HUES48 (cell line): ENCODE measurements around the gene THBD.

ENCODE experiments used
- H3K27ac ChIP-seq: one replicate; pipeline ENCODE4 v1.7.0; 2013; ENCODE audit warnings: low read depth, low read length, inconsistent platforms
- H3K27me3 ChIP-seq: 2 replicates; pipeline ENCODE4 v1.6.1; 2013; ENCODE audit warnings: mild to moderate bottlenecking, low read length; ENCODE audit not compliant: control insufficient read depth, insufficient read depth
- H3K36me3 ChIP-seq: 2 replicates; pipeline ENCODE4 v1.6.1; 2013; ENCODE audit warnings: low read length; ENCODE audit not compliant: control insufficient read depth, insufficient read depth
- H3K4me1 ChIP-seq: 2 replicates; pipeline ENCODE4 v1.6.1; 2013; ENCODE audit warnings: mild to moderate bottlenecking, low read length; ENCODE audit not compliant: control insufficient read depth, insufficient read depth
- H3K4me3 ChIP-seq: 2 replicates; pipeline ENCODE4 v1.5.1; 2013; ENCODE audit warnings: mild to moderate bottlenecking, low read depth, low read length
- H3K9ac ChIP-seq: 2 replicates; pipeline ENCODE4 v1.6.1; 2013; ENCODE audit warnings: mild to moderate bottlenecking, low read depth, low read length, moderate library complexity
- H3K9me3 ChIP-seq: 2 replicates; pipeline ENCODE4 v1.6.1; 2013; ENCODE audit warnings: low read length; ENCODE audit not compliant: control insufficient read depth, insufficient read depth

The THBD gene

GRCh38 chr20:23092384-23092756 lies 42.9 kb upstream of the THBD start:
- no peak overlapping the region for H3K4me3 ChIP-seq
- no peaks in the 10 kb centered on the region for H3K27me3 ChIP-seq
- no peaks in the 10 kb centered on the region; the same call in 1 of the 2 replicates for H3K4me1 ChIP-seq
- H3K36me3 ChIP-seq: no peaks in the 10 kb centered on the region
- no peak overlapping the region for H3K9ac ChIP-seq
- H3K27ac ChIP-seq: no peak overlapping the region
- no peaks in the 10 kb centered on the region for H3K9me3 ChIP-seq

GRCh38 chr20:23091721-23092383 lies 42.4 kb upstream of the THBD start:
- no peak overlapping the region for H3K27ac ChIP-seq
- H3K4me3 ChIP-seq: no peak overlapping the region
- H3K36me3 ChIP-seq: no peaks in the 10 kb centered on the region
- no peaks in the 10 kb centered on the region for H3K27me3 ChIP-seq
- no peaks in the 10 kb centered on the region for H3K9me3 ChIP-seq
- H3K4me1 ChIP-seq: no peaks in the 10 kb centered on the region; the same call in 1 of the 2 replicates
- H3K9ac ChIP-seq: no peak overlapping the region

GRCh38 chr20:23090878-23091277 lies 41.4 kb upstream of the THBD start:
- H3K4me3 ChIP-seq: no peak overlapping the region
- no peaks in the 10 kb centered on the region for H3K27me3 ChIP-seq
- no peak overlapping the region for H3K9ac ChIP-seq
- no peaks in the 10 kb centered on the region for H3K36me3 ChIP-seq
- no peaks in the 10 kb centered on the region; the same call in 1 of the 2 replicates for H3K4me1 ChIP-seq
- no peaks in the 10 kb centered on the region for H3K9me3 ChIP-seq
- no peak overlapping the region for H3K27ac ChIP-seq

GRCh38 chr20:23090147-23090546 lies 40.7 kb upstream of the THBD start:
- Histone ChIP-seq H3K9me3 (no peaks in the 10 kb centered on the region), H3K27ac (no peak overlapping the region), H3K9ac (no peak overlapping the region), H3K4me3 (no peak overlapping the region), H3K27me3 (no peaks in the 10 kb centered on the region), H3K4me1 (no peaks in the 10 kb centered on the region; the same call in 1 of the 2 replicates), H3K36me3 (no peaks in the 10 kb centered on the region)

- Histone ChIP-seq H3K9me3 (no peaks in the 10 kb centered on the region), H3K4me3 (no peak overlapping the region), H3K27me3 (no peaks in the 10 kb centered on the region), H3K9ac (no peak overlapping the region), H3K4me1 (no peaks in the 10 kb centered on the region; the same call in 1 of the 2 replicates), H3K27ac (no peak overlapping the region), H3K36me3 (no peaks in the 10 kb centered on the region)
Measured at GRCh38 chr20:23088866-23089265, 39.4 kb upstream of the THBD start.

GRCh38 chr20:23087587-23088251 lies 38.2 kb upstream of the THBD start:
- Histone ChIP-seq H3K27ac (no peak overlapping the region), H3K9ac (no peak overlapping the region), H3K27me3 (no peaks in the 10 kb centered on the region), H3K9me3 (no peaks in the 10 kb centered on the region), H3K4me3 (no peak overlapping the region), H3K36me3 (no peaks in the 10 kb centered on the region), H3K4me1 (peaks cover 5% of the 10 kb centered on the region)

GRCh38 chr20:23086931-23087411 lies 37.5 kb upstream of the THBD start:
- Histone ChIP-seq H3K27ac (no peak overlapping the region), H3K9ac (no peak overlapping the region), H3K4me1 (peaks cover 7% of the 10 kb centered on the region)

GRCh38 chr20:23086056-23086566 lies 36.6 kb upstream of the THBD start, which contains the start of gene CD93:
TSS of gene CD93 (minus strand) at chr20:23086324. CDS start at chr20:23086192, 132 bp downstream.
- Histone ChIP-seq H3K27ac (no peak within 1 kb of the TSS), H3K9me3 (no peaks in the 10 kb centered on the region), H3K36me3 (no peaks in the 10 kb centered on the region), H3K27me3 (no peaks in the 10 kb centered on the region), H3K9ac (no peak within 1 kb of the TSS), H3K4me3 (no peak within 1 kb of the TSS), H3K4me1 (peaks cover 7% of the 10 kb centered on the region)

More at GRCh38 chr20:23086931-23087411, 37.5 kb upstream of the THBD start:
- no peaks in the 10 kb centered on the region for H3K27me3 ChIP-seq
- no peak overlapping the region for H3K4me3 ChIP-seq
- H3K36me3 ChIP-seq: no peaks in the 10 kb centered on the region
- H3K9me3 ChIP-seq: no peaks in the 10 kb centered on the region

GRCh38 chr20:23085436-23086055 lies 36.1 kb upstream of the THBD start:
- Histone ChIP-seq H3K4me1 (peaks cover 7% of the 10 kb centered on the region), H3K9ac (no peak overlapping the region), H3K27me3 (no peaks in the 10 kb centered on the region), H3K36me3 (no peaks in the 10 kb centered on the region), H3K9me3 (no peaks in the 10 kb centered on the region), H3K27ac (no peak overlapping the region), H3K4me3 (no peak overlapping the region)

- peaks cover 7% of the 10 kb centered on the region for H3K4me1 ChIP-seq
- H3K4me3 ChIP-seq: no peak overlapping the region
- no peak overlapping the region for H3K27ac ChIP-seq
- no peaks in the 10 kb centered on the region for H3K9me3 ChIP-seq
- H3K9ac ChIP-seq: no peak overlapping the region
- H3K36me3 ChIP-seq: no peaks in the 10 kb centered on the region
- no peaks in the 10 kb centered on the region for H3K27me3 ChIP-seq
Measured at GRCh38 chr20:23084845-23085365, 35.4 kb upstream of the THBD start.
